NCI-H1436 treated with DMSO at 0.1 percent for 48 hours (cell line): Measurements from ENCODE around the gene SEMA6C.

Experiments
- DNase-seq: peaks from one replicate; lab custom pipeline; 2025; lab: John Stamatoyannopoulos, UW

The SEMA6C gene

DNA sequence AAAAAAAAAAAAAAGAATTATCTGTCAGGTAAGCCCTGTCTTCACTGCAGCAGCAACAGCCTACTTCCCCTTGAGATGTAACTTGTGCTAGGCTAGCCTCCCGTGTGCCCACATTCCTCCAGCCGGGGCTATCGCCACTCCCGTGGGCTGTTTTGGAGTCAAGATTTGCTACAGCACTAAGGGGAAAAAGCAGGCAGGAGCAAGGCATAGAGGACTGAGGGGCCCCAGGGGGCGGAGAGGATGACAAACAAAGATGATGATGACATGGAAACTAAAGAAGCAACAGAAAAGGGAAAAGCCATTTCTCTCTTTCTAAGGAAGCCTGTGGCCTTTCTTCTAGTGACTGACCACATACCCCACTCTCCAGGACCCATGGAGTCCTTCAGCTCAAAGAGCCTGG is 11.9 kb upstream of the SEMA6C start:
- no peak for DNase-seq

DNA sequence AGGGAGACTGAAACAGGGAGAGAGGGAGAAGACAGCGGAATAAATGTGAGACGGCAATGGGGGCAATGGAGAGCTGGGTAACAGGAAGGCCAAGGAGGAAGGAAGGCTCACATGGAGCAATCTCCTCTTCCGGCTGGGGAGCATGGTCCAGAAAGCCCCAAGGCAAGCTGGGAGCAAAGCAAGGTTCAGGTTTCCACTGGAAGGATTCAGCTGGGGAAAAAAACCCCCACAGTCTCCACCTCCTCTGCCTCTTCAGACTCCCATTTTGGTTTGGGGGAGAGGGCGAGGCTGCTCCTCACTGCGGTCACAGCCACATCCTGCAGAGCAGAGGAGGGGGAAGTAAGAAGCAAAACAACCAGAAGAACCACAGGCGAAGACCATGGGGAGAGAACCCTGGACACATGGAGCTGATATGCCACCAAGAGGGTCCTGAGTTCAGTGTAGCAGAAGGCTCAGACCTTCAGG is 10.7 kb upstream of the SEMA6C start:
- DNase-seq, result no peak

DNA sequence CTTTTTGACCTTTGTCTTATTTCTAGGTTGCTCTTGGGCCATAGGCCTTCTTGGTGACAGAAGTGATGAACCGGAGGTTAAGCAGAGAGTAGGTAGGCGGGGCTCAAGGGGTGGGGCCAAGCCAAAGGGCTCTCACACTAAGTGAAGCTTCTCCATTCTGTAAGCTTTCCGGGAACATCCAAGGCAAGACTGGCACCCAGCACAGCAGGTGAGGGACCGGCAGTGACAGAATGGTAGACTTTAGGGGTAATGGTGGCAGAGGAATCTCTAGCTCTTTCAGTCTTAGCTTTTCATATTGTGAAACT is 10.0 kb upstream of the SEMA6C start, which contains the start of gene TNFAIP8L2:
Gene TNFAIP8L2, plus strand, starts transcription at position 135 of the 305 bp plus-strand sequence. CDS start 2,049 bp downstream, outside the sequence.
- DNase-seq, result no peak

DNA sequence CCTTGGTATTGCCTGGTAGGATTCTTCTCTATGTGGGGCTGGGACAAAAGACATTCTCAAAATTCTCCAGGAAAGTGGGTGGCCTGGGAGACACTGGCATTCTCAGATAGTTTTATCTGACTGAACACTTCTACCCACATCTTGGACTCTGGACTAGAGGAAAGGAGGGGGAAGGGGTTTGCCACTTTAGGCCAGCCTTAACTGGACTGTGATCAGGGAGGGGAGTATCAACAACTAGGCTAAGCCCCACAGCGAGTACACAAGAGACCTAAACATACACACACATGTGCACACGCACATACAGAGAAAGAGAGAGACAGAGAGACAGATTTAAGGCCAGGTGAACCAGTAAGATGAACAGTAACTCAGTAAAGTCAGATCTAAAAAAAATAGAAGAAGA is 1.2 kb upstream of the SEMA6C start:
- DNase-seq, result no peak

DNA sequence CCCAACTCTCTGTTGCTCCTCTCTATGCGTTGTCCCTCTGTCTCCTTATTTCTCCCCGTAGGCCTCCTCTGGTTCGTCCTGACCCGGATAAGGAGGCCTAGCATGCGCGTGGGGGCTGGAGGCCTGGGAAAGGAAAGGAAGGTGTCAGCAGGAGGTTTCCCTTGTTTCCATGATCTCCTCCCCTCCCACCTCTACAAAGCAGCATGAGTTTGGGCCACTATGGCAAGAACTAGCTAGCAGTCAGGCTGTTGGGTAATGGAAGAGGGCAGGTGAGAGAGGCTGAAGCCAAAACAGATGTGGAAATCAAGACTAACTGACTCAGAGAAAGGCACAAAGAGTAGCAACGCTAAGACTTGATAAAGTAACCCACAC is 687 bp upstream of the SEMA6C start:
- DNase-seq, result no peak

DNA sequence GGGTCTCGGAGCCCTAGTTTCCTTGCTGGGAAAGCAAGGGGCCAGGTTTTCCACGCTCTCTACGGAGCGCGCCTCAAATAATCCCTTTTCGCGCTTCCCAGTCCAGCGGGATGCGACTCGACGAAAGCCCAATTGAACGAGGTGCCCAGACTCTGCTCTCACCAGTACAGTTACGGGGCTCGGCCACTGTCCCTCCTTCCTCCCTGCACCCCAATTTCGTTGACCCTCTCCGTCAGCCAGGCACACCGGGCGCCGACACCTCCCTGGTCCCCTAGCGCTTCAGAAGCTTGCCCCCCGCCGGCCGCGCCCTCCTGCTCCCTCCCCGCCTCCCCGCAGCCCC is 389 bp downstream of the SEMA6C start:
- no peak for DNase-seq

DNA sequence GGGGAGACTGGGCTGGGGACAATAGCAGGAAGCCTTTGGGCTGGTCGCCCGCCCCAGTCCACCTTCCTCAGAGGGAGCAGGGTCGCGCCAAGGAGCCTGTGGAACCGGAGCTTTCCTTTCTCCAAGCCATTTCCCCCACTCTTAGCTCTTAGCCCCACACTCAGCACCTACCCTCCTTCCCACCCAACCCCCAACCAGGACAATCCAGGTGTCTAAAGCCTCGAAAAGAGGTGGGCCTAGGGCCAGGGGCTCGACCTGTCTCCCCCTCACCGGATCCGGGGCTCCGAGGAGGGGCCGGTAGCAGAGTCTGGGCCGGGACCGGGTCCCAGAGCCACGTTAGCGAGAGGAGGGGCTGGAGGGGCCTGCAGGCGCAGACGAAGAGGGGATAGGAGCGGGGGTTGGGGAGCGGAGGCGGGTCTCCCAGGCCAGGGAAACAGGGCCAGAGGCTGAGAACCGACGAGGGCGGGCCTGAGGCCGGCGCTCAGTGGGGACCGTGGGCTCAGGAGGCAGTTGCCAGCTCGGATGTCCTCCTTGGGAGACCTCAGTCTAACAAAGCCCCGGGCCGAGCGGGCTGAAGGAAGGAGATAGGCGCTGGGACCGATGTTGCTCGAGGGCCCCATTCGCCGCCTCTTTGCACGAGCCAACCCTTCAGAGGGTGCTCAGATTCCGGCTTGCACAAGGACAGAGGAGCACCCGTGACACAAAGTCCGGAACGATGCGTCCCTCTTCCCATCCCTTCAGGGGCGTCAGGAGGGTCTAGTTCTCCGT is 943 bp downstream of the SEMA6C start:
- DNase-seq, result no peak

DNA sequence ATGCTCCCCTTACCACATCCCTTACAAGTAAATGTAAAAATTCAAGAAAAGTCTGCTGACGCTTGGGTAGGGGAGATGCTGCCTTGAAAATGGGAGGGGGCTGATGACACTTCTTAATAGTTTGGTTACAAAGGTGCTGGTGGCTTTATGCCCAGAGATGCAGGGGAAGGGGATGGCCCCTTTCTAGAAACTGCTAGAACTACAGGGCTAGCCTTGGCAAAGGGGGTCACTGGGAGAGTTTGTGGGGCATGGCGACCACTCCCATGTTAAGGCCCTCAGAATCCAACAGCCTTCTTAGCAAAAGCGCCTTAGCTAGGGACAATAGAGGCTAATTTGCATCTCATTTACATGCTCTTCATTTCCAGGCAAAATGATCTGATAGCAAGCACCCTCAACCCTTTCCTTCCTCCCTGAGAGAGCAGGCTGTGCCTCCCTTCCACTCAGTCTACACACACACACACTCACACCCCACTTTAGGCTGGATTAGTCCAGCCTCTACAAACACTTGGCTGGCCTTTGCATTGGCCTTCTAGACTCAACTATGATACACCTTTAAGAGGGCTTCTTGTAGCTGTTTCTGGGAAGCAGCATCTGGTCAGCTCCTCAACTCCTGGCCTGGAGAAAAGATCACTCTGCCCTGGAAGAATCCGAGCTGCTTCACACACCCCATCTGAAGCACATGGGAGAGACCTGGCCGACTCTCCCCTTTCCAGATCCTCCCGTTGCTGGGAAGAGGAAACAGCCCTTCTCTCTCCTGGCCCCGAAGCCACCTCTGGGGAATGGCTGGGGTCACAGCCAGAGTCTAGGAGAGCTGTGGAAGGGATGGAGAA is 1.7 kb downstream of the SEMA6C start:
- no peak for DNase-seq

DNA sequence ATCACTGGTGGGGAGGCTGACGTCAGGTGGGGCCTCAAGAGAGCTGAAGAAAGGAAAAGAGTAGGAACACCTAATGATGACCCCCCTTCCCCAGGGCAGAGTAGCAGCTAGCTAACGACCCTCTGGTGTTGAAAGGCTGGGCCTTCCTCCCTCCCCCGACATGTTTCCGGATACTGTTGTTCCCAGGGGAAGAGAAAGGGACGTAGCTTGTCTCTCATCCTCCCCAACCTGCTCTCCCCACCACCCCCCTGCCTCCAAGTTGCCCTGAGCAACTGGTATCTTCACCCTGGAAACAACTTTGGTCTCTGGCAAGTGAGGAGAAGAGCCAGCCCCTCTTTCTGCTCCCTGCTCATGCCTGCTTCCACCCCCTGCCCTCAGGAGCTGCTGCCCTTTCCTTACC is 2.4 kb downstream of the SEMA6C start:
- DNase-seq, result no peak

DNA sequence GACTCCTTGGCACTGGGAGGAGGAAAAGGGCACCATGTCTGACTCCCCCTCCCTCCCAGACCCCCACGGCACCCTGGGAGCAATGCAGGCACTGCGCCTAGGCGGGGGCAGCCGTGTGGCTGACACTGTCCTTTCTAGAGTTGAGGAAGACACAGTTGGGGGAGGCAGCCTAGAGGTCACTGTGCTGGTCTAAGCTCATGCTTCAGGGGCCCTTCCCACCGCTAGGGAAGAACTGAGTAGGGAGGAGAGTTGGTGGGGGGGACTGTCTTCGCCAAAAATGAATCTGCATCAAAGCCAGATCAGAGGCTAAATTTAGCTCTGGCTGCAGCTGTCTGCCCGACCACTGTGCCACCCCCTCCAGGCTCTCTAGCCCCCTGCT is 3.4 kb downstream of the SEMA6C start:
- DNase-seq, result no peak

DNA sequence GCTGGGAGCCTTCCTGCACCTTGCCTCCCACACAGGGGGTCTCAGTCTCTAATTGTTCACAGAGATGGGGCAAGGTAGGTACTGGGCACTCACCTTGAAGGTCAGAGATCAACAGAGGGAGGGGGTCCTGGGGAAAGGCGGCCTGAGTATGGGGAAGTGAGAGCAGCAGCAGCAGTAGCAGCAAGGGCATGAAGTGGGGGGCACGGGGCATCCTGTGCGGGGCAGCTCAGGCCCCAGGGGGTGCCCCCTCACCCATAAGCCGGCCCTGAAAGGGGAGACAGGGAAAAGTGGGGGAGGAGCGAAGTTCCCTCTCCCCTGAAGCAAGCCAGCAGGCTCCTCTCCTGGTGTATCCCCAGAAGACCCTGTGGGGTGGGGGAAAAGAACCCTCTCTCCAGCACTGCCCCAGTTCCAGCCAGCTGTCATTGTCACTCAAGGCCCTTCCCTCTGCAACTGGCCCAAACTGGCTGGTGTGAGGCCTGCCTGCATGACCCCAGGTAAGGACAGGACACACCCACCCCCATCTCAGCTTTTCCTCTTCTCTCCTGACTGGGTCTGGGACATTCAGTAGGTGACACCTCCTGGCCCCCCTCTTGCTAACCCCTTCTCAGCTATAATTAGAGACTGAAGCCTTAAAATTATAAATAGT is 3.9 kb downstream of the SEMA6C start:
- DNase-seq, result no peak

DNA sequence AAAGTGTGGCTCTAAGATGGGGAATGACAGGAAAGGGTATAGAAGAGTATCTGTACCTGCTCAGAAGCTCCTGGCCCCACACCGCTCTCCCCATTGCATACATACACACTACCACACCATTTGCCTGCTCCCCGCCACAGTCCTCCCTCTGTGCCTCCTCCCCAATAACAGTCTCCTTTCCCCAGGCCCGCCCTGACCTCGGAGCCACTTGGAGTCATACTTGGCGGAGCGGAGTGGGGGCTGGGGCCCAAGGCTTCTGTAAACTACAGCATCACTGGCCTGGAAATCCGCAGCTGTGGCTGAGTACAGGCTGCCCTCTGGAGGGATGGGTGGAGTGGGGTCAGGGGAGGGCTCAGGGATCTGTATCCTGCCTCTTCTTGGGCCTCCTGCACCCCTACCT is 8.6 kb downstream of the SEMA6C start:
- DNase-seq, result no peak

DNA sequence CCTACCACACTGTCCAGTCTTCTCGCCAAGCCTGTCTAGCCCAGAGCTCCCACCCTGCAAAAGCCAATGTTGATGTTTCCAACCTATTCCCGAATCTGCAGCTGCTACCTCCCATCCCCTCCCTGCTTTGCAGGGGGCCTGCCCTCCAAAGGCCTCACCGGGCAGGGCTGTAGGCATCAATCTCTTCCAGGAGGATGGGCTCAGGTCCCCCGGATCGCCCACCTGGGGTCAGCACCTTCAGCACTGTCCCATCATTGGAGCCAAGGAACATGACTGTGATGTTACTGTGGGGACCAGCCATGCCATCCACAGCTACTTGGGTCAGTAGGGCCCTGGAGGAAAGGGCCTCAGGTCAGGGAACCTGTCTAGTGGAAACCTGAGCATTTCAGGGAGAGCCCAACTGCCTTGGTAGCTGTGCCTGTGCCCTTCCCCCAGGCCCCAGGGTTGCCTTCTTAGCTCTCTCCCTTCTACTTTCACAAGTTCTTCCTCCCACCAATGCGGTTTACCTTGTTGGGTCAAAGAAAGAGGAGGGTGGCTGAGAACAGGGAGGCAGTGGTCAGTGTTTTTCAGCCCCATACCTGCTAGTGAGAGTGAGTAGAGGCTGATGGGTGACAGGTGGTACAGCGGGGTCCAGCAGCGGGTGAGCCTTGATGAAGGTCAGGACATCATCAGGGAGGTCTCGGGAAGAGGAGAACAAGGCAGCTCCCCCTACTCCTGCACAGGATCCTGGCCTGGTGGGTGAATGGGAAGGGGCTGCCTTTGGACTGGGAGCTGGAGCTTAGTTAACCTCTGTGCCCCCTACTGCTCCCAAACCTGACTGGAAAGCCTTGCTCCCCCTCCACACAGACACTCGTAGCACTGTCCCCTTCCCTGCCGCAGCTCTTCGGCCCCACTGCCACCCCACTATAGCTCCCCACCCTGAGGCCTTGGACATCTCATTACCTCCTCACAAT is 10.7 kb downstream of the SEMA6C start:
- no peak for DNase-seq

DNA sequence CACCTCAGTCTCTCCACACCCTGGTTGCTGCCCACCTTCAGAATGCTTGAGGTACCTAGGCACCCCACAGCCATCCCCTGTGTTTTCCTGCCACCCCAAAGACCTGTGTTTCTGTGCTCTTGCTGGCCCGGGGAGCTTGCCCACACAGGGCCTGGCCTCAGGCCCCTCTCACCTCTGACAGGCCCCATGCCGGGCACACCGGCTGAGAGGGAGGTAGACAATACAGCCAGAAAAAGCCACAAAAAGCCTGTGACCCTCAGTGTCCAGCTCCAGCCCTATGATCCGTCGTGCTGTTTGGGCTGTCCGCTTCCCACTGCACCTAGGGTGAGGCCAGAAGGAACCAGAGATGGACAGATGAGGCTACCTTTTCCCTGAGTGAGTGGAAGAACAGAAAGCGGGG is 11.4 kb downstream of the SEMA6C start:
- DNase-seq, result no peak

DNA sequence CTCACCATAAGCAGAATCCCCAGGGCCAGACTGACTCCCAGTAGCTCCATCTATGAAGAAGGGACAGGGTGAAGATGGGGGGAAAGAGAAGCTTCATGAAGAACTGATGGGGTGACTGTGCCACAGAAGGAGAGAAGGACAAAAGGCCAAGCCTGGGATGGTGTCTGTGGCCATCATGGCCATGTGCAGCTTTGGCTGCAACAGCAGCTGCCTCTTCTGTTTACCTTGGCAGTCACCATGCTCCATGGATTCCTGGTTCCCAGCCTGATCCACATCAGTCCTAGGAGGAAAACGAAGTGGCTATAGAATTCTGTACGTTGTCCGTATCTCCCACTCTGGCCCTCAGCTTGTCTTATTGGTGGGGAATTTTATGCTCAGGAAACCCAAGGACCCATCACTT is 12.0 kb downstream of the SEMA6C start:
- DNase-seq, result no peak

DNA sequence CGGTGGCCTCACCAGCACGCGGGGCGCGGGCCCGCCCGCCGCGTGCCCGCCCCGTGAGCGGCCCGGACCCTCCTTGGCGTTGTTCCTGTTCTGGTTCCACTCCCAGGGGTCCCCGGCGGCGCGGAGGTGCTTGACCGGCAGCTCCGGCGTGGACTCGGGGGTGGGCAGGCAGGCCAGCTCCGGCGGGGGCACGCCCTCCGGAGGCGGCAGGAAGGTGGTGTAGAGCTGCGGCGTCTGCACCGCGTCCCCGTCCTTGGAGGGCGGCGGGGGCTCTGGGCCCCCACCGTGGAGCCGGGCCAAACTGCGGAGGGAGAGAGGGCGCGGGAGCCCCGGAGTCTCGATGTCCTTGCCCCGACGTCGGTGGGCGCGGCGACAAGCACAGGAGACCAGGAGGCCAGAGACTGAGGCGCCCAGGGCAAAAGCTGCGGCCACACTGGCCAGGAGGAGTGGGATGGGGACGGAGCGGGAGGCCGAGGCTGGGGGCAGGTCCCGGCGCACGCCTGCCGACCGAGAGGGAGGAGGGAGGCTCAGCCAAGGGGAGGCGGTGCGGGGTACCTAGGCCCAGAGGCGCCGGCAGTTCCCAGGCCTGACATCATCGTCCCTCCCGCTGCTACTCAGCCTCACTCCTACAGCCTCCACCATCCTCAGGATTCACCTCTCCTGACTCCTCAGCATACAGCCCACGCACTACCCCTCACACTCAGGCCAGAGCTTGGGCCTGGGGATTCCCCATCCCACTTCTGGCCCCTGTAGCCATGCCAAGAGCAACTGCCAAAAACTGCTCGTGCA is 13.2 kb downstream of the SEMA6C start:
- no peak for DNase-seq

DNA sequence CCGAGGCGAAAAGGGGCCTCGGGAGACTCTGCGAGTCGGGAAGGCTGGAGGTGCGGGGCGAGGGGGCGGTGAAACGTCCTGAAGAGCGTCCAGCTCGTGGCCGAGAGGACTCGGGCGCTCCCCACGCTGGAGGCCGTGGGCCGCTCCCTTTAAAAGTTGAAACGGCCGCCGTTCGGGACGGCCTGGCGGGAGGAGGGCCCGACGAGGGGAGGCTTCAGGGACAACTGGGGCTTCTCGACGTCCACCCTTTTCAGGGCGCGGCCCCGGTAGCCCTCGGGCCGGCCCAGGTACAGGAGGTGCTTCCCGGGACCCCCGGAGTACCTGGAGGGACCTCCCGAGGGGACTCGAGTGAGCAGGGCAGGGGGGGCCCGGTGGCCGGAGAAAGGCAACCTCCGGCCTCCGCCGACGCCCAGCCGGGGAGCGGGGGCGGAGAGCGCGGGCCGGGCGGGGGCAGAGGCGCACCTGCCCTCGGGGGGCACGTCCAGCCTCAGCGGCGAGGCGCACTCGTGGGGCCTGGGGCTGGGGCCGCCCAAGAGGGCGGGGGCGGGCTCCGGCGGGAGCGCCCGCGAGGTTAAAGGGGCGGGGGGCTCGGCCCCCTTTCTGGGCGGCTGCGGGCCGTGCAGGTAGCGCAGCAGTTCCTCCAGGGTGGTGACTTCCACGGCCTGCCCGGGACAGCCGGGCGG is 14.0 kb downstream of the SEMA6C start:
- no peak for DNase-seq

DNA sequence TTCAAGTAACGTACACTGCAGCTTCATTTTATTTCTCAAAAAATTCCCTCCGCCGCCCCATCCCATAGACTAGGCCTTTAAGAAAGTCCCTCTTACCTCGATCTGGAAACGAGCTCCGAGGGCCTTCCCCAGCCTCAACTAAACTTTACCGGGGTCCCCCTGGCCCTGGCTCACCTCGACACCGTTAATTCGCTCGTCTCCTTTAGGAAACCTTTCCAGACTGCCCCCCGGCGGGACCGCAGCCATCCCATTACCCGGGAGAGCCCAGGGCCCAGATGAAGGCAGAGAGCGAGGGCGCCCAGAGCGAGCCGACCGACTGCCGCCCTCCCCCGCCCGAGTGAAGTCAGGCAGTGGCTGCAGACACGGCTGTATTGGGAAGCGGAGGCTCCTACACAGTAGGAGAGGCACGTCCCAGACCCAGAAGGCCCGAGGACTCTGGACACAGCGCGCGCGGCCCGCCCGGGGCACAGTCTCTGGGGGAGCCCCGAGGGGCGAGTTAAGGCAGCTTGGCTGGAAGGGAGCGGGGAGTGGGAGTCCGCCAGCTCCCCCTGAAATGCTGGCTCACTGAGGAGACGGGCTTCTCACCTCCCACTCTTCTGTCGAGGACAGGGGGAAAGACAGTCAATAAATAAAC is 14.6 kb downstream of the SEMA6C start:
- DNase-seq, result no peak

DNA sequence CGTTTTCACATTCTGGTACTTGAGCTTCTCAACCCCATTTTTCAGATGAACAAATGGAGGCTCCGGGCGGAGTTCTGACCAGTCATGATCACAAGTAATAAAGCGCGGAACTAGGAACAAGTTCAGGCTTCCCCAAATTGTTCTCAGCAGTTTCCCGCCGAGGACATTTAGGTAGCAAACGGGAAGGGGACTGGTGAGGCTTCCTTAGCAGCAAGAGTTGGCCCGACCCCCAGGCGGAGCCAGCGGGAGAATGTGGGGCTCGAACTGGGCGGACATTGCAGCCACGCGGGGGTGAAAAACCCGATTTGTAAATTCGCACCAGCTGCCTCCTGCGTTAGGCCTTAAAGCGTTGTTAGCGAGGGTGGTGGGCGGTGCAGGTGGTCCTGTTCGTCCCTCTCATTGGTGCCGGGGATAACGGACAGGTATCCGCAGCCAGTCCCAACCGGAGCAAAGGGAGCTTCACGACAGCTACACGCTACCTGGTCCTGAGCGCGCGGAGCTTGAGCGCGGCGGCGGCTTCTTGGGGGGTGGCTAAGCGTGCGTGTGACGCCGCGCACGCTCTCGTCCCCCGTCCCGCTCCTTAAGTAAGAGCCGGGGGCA is 15.3 kb downstream of the SEMA6C start:
- DNase-seq, result no peak

DNA sequence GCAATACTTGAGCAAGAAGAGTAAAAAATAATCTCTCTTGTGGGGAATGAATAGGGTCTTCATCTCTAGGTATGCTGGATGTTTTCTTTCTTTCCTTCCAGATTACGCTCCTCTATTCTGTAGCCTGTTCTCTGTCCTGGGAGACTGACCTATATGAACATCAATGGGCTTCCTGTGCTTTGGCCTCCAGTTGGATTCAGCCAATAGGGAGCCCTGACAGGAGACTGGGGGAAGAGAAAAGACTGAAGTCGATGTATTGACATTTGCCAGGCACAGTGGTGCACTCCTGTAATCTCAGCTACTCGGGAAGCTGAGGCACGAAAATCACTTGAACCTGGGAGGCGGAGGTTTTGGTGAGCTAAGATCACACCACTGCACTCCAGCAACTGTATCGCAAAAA is 17.6 kb downstream of the SEMA6C start:
- no peak for DNase-seq
